Measurements from ENCODE around the gene CMTR1.

CMTR1 gene

GRCh38 chr6:37478827-37479226 lies 45.8 kb downstream of the CMTR1 start:
- DNase-seq (ENCODE audit: low read depth in 2 of 2), result no peak

GRCh38 chr6:37479266-37479854 lies 46.3 kb downstream of the CMTR1 start:
- DNase-seq (ENCODE audit: low read depth in 2 of 2), result no peak

- no peak for DNase-seq (ENCODE audit: low read depth in 2 of 2)
Measured at GRCh38 chr6:37480118-37480736, 47.2 kb downstream of the CMTR1 start.

GRCh38 chr6:37480951-37481534 lies 48.0 kb downstream of the CMTR1 start:
- DNase-seq (ENCODE audit: low read depth in 2 of 2), result no peak

- no peak for DNase-seq (ENCODE audit: low read depth in 2 of 2)
Measured at GRCh38 chr6:37481711-37482605, 48.9 kb downstream of the CMTR1 start.

GRCh38 chr6:37482606-37483251 lies 49.7 kb downstream of the CMTR1 start:
- no peak for DNase-seq (ENCODE audit: low read depth in 2 of 2)

- DNase-seq (ENCODE audit: low read depth in 2 of 2), result no peak
Measured at GRCh38 chr6:37483252-37483901, 50.4 kb downstream of the CMTR1 start.

GRCh38 chr6:37483917-37484785 lies 51.1 kb downstream of the CMTR1 start:
- peak; percentile 51 to 63 for DNase-seq (ENCODE audit: low read depth in 2 of 2)

- no peak for DNase-seq (ENCODE audit: low read depth in 2 of 2)
Measured at GRCh38 chr6:37484786-37485170, 51.8 kb downstream of the CMTR1 start.

- no peak for DNase-seq (ENCODE audit: low read depth in 2 of 2)
Measured at GRCh38 chr6:37485291-37485702, 52.3 kb downstream of the CMTR1 start.

- DNase-seq (ENCODE audit: low read depth in 2 of 2), result no peak
Measured at GRCh38 chr6:37486121-37486839, 53.3 kb downstream of the CMTR1 start.

GRCh38 chr6:37487591-37488380 lies 54.8 kb downstream of the CMTR1 start:
- no peak for DNase-seq (ENCODE audit: low read depth in 2 of 2)

GRCh38 chr6:37488476-37488875 lies 55.5 kb downstream of the CMTR1 start:
- no peak for DNase-seq (ENCODE audit: low read depth in 2 of 2)

GRCh38 chr6:37489697-37490336 lies 56.8 kb downstream of the CMTR1 start:
- DNase-seq (ENCODE audit: low read depth in 2 of 2), result no peak

- no peak for DNase-seq (ENCODE audit: low read depth in 2 of 2)
Measured at GRCh38 chr6:37490536-37491170, 57.6 kb downstream of the CMTR1 start.

GRCh38 chr6:37491171-37491829 lies 58.3 kb downstream of the CMTR1 start:
- no peak for DNase-seq (ENCODE audit: low read depth in 2 of 2)

GRCh38 chr6:37491830-37492208 lies 58.8 kb downstream of the CMTR1 start:
- no peak for DNase-seq (ENCODE audit: low read depth in 2 of 2)
